ENCODE results near the gene LSM14B.

LSM14B gene

GRCh38 chr20:62133051-62133845 is 11.0 kb downstream of the LSM14B start:
- no peak for DNase-seq

DNA sequence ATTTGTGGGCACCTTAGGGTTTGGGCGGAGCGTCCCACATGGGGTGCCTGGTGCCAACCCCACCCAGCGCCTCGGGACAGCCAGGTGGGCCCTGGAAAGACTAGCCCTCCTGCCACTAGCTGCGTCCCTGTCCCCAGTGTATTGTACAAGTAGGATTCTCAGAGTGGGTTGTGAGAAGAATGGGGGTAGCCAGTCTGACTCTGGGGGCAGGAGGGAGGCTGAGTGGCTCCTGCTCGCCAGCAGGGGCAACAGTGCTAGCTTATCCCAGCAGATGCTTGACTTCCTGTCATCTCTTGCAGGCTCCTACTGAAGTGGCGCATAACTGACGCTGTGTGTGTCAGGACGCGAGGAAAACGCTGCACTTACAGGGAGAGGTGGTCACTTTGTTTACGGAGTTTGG is 11.6 kb downstream of the LSM14B start:
- DNase-seq: no peak

GRCh38 chr20:62134735-62135231 is 12.5 kb downstream of the LSM14B start:
- DNase-seq: no peak

- DNase-seq: no peak
These were observed 13.4 kb downstream of the LSM14B start for GRCh38 chr20:62135573-62136266.

DNA sequence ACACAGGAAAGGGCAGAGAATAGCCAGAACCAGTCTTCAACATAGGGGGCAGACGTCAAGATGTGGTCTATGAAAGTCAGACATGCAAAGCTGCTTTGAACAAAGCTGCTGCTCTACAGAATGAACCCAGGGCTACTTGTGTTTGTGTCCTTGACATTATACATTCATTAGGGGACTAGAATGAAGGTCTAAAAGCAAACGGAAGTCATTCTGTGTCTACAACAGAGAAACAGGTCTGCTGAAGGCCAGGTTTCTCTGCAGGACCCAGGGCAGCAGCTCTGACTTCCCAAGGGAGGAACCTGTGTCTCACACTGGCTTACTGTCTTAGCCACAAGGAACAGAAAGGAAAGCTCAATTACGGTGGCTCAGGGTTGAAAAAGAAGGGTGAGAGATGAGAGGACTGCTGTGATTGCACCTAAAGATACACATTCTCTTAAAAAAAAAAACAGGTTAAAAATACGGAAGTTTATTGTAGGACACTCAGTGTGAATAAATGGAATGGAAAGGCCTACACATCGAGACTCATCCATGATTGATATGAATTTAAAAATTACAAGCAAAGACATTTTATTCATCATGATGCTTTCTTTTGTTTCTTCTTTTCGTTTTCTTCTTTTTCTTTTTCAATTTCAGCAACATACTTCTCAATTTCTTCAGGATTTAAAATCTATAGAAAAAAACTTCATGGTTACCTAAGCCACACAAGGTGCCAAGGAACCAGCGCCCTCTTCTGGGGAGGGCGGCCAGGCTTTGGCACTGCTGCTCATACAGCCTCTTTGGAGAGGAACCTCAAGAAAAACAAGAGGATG is 14.2 kb downstream of the LSM14B start:
- DNase-seq: peak; percentile 74

DNA sequence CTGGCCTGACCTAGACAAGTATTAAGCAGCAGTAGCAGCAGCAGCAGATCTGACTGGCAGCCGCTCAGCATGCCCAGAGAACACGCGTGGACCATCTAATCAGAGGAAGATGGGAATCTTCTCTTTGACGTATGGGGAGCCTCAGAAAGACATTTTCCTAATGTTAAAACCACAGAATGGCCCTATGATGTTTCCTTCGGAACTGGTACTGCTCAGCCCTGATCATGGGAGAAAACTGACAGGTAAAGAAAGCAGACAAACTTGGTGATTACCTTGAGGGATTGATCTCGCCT is 14.8 kb downstream of the LSM14B start:
- DNase-seq: no peak

DNA sequence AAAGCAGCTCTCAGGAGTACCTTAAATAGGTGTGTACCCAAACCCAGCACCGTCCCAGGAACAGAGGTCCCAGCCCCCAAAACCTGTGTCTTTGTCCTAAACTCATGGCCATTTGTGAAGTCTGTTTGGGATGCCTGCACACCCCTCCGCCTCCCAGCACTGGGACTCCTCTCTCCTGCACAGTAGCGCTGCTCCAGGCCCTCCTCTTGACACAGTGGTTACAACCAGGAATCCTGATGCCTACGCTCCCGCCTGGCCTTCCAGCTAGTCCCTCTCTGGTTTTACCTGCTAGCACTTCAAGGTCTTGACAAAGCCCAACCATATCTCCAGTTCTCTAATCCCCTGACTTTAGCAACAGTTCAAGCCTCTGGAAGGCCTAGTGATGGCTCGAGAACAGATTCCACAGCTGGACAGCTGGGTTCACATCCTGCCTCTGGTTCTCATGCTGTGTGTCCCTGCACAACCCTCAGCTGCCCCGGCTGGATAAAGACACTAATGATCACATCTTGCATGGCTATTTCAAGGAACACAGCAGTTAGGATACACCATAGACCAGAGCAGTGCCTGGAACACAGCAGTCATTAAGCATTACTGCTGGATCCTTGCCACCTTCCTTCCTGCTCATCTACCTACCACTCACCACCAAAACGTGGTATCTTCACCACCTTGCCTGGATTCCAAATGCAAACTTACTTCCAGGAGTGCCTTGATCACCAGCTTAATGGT is 15.4 kb downstream of the LSM14B start:
- no peak for DNase-seq

GRCh38 chr20:62138204-62138543 is 15.9 kb downstream of the LSM14B start:
- DNase-seq: no peak

GRCh38 chr20:62138912-62139311 is 16.6 kb downstream of the LSM14B start:
- DNase-seq: no peak

GRCh38 chr20:62139636-62140035 is 17.4 kb downstream of the LSM14B start:
- no peak for DNase-seq

- DNase-seq: no peak
These were observed 18.7 kb downstream of the LSM14B start for GRCh38 chr20:62141043-62141396.

DNA sequence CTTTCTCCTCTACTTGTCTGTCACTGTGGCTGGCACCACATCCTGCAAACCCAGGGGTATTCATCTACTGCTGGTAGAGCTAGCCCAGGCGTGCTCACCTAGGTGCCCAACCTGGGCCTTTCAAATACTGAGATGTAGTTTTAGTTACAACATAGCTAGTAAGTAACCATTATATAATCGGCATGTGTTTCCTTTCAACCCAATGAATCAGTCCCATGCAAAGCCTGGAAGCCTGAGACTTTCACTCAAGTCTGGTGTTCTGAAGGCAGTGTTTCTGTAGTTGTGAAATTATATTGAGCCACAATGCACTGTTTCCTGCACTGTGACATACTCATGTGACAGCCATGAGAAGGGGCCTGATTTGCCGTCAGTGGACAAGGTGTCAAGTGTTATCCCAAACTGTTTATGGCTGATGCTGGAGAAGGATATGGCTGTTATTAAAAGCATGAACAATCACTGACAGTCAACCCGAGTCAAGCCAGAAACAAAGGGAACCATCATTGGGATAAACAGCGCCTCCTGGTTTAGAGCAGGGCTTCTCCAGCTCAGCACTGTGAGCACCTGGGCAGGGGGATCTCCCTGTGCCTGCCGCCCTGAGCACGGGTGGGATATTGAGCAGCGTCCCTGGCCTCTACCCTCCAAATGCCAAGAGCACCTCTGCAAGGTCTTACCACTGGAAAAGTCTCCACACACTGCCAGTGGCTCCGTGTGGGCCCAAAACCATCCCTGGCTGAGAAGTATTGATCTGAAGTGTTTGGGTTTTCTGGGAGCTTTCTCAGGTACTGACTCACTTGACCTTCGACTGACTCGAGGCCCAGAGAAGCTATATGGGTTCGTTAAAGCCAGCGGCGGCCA is 19.3 kb downstream of the LSM14B start:
- DNase-seq: no peak

- no peak for DNase-seq
These were observed 20.2 kb downstream of the LSM14B start for GRCh38 chr20:62142252-62143080.

- peak; percentile 90 for DNase-seq
These were observed 21.0 kb downstream of the LSM14B start, which contains the start of the genes PSMA7 and SS18L1 for GRCh38 chr20:62143081-62143956. Gene PSMA7, minus strand, starts transcription at chr20:62143394. Its CDS starts 91 bp downstream, at chr20:62143303. Gene SS18L1, plus strand, starts transcription at chr20:62143769. Its CDS starts 52 bp downstream, at chr20:62143821.

GRCh38 chr20:62143957-62144825 is 21.9 kb downstream of the LSM14B start:
- peak; percentile 63 for DNase-seq

DNA sequence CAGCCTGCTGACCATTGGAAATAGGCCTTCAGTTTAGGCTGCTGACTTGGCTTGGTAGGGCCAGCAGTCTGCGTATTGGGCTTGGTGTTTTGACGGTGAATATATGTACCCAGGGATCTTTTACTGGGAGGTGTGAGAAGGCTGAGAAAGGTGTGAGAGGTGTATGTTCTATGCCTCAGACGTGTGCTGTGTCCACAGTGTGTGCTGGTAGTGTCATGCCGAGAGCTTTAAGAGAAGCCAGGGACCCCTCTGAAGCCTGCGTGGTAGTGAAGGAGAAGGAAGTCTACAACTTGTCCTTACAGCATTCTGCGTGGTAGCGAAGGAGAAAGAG is 23.4 kb downstream of the LSM14B start:
- DNase-seq: no peak

DNA sequence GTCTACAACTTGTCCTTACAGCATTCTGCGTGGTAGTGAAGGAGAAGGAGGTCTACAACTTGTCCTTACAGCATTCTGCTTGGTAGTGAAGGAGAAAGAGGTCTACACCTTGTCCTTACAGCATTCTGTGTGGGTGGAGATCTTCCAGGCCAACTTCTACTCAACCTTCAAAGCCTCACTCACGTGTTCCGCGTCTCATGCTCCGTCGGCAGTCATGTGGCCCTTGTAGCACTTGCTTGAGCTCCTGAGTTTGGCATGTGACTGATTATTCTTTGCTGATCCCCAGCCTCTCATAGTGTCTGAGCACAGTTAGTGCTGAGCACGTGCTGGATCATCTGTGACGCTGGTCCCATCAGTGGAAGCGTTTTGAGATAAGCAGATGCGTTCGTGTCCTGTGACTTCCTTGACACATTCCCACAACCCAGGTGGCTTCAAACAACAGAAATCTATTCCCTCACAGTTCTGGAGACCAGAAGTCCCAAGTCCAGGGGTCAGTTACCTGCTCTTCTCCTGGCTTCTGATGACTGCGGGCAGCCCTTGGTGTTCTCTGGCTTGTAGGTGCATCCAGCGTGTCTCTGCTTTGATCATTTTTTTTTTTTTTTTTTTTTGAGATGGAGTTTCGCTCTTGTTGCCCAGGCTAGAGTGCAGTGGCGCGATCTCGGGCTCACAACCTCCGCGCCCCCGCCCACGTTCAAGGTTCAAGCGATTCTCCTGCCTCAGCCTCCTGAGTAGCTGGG is 23.9 kb downstream of the LSM14B start:
- no peak for DNase-seq

- DNase-seq: no peak
These were observed 24.9 kb downstream of the LSM14B start for GRCh38 chr20:62147125-62147524.

Data from right forelimb (tissue), 1 donor.